Small intestine (tissue), 7 donors: Measurements from ENCODE around the gene ADAMTS8. TPM values are rescaled to one million over a fixed set of nuclear protein-coding genes. Genes with fewer than 3 reads are reported as not detected.

Experiments used
- DNase-seq, 2 donors: peaks; one replicate each; pipeline versions ENCODE4 v3.0.0 to v3.0.0-alpha.2; 2013
- FAIRE-seq: peaks from 2 replicates; lab custom pipeline; 2012; peaks lifted over from hg19 to GRCh38; lab: Jason Lieb, UNC
- H3K27ac ChIP-seq, 3 donors: one replicate each; pipeline ENCODE4 v1.5.1; 2013; ENCODE audit warnings: low read length in 2 of 3, mild to moderate bottlenecking in 2 of 3, control low read depth in 1 of 3, inconsistent platforms in 1 of 3, low read depth in 1 of 3, moderate library complexity in 1 of 3
- H3K27me3 ChIP-seq, 3 donors: one replicate each; pipeline ENCODE4 v1.6.1; 2013; ENCODE audit warnings: low read length in 3 of 3, inconsistent platforms in 1 of 3; ENCODE audit not compliant: control insufficient read depth in 3 of 3, insufficient read depth in 3 of 3
- H3K36me3 ChIP-seq, 3 donors: one replicate each; pipeline ENCODE4 v1.6.1; 2013; ENCODE audit warnings: low read length in 3 of 3, inconsistent platforms in 1 of 3, low read depth in 1 of 3, mild to moderate bottlenecking in 1 of 3, moderate library complexity in 1 of 3; ENCODE audit not compliant: control insufficient read depth in 3 of 3, insufficient read depth in 2 of 3
- H3K4me1 ChIP-seq, 3 donors: one replicate each; pipeline ENCODE4 v1.6.1; 2013; ENCODE audit warnings: low read length in 2 of 3, inconsistent platforms in 1 of 3, low read depth in 1 of 3, mild to moderate bottlenecking in 1 of 3, moderate library complexity in 1 of 3; ENCODE audit not compliant: control insufficient read depth in 3 of 3, insufficient read depth in 2 of 3
- H3K4me3 ChIP-seq, 3 donors: one replicate each; pipeline ENCODE4 v1.5.1; 2013; ENCODE audit warnings: low read length in 3 of 3, control low read depth in 1 of 3, inconsistent platforms in 1 of 3, low read depth in 1 of 3, mild to moderate bottlenecking in 1 of 3, moderate library complexity in 1 of 3
- H3K9me3 ChIP-seq, 2 donors: one replicate each; pipeline ENCODE4 v1.6.1; 2013; ENCODE audit warnings: low read depth in 1 of 2, low read length in 1 of 2; ENCODE audit not compliant: control insufficient read depth in 2 of 2, insufficient read depth in 1 of 2
- polyA plus RNA-seq, 4 donors: library from polyadenylated mRNA; stranded (reverse) in 3 of 4; unstranded in 1 of 4; fragments of 200-250 nt in 3 of 4; fragments of 120-200 nt in 1 of 4; gene quantifications; one replicate each; pipeline versions ENCODE4 v1.2.1 to v1.2.3, GENCODE V29; 2013
- donor health status: healthy with polysubstance abuse.
- donor health status: control.
- donor health status: control.
- donor health status: Bipolar disorder and iron deficiency.
- donor health status: healthy.

The ADAMTS8 gene
- polyA plus RNA-seq, 4 donors, result 0.95 to 1.9 TPM; not detected in 2

GRCh38 chr11:130358398-130358797 lies 70.0 kb downstream of the ADAMTS8 start:
- no peaks in the 10 kb centered on the region for H3K27me3 ChIP-seq
- DNase-seq (no peak), FAIRE-seq (no peak)
- H3K27ac ChIP-seq, result no peak overlapping the region
- H3K9me3 ChIP-seq, result peaks cover 0 to 5% of the 10 kb centered on the region in 2 donors
- no peaks in the 10 kb centered on the region for H3K4me1 ChIP-seq
- no peaks in the 10 kb centered on the region for H3K36me3 ChIP-seq
- H3K4me3 ChIP-seq, result no peak overlapping the region

Other genes starting within 250 kb of the ADAMTS8 start
- 10 to 100 TPM in 2 of 4 donors, 1 to 10 TPM in 2; 7.6 to 32.9 (median 10.1) TPM for gene ZBTB44, start 113.7 kb downstream of the ADAMTS8 start, polyA plus RNA-seq
- 10 to 100 TPM in 1 of 4 donors, 1 to 10 TPM in 1, under 1 TPM in 1, not detected in 1; 0.27 to 13.6 (median 7.2) TPM for gene ADAMTS15, start 20.0 kb upstream of the ADAMTS8 start, polyA plus RNA-seq